Ovary (tissue), 3 donors: ENCODE measurements around the gene PIM2.

Experiments
- CTCF ChIP-seq, 3 donors: fragments of 450-650 bp in 2 of 3; fragments of 200-600 bp in 1 of 3; IDR thresholded peaks; one replicate each; pipeline versions ENCODE4 v1.5.1 to v1.8.0; 2016 to 2022; ENCODE audit warnings: antibody characterized with exemption in 3 of 3, mild to moderate bottlenecking in 1 of 3
- EP300 ChIP-seq: sonication (generic); formaldehyde crosslinking; IDR thresholded peaks from one replicate; pipeline ENCODE4 v1.6.1; 2017; ENCODE audit warnings: antibody characterized with exemption
- POLR2A ChIP-seq: fragments of 450-650 bp; IDR thresholded peaks from one replicate; pipeline ENCODE4 v1.6.1; 2017; ENCODE audit warnings: antibody characterized with exemption, mild to moderate bottlenecking, moderate library complexity
- donor health status: DM: no; HTN: no; CAD: no.

- no peak for TF ChIP-seq CTCF (IDR thresholded peaks at IDR 0.05)
- no peak for TF ChIP-seq POLR2A
- no peak for TF ChIP-seq EP300
These were observed 552 bp downstream of the PIM2 start for GRCh38 chrX:48918301-48918642.
